ENCODE measurements around the gene NRXN3.

DNA sequence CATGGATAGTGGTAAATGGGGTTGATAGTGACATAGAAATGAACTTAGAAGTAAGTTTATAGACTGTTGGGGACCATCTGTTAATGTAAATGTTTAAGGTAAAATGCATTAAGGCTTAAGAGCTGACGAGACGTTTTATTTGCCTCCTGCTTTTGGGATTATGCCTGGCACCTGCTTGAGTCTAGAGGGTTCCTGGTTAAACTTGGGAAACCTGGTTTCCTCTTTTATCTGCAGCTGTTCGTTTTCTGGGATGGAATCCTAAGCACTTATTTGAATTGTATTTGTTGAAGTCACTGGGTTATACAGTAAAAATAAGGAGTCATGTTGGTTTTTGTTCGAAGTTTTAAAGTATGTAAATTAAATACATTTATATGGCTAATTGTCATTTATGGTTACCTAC lies 914.7 kb downstream of the NRXN3 start:
- TF ChIP-seq ARNT (IDR thresholded peaks at IDR 0.05): no peak
- no peak for TF ChIP-seq BHLHE40 (IDR thresholded peaks at IDR 0.05; ENCODE audit: borderline replicate concordance)
- no peak for TF ChIP-seq SP1 (IDR thresholded peaks at IDR 0.05)
- TF ChIP-seq FOXA1 (IDR thresholded peaks at IDR 0.05): no peak
- no peak for TF ChIP-seq FOXK2 (IDR thresholded peaks at IDR 0.05)
- no peak for TF ChIP-seq TARDBP (IDR thresholded peaks at IDR 0.05)
- no peak for TF ChIP-seq ZNF384 (IDR thresholded peaks at IDR 0.05)
- no peak for TF ChIP-seq CTBP1 (IDR thresholded peaks at IDR 0.05; ENCODE audit: borderline replicate concordance)
- no peak for TF ChIP-seq L3MBTL2 (conservative IDR thresholded peaks at IDR 0.05)
- TF ChIP-seq FOXM1 (IDR thresholded peaks at IDR 0.05; ENCODE audit: borderline replicate concordance): no peak
- no peak for TF ChIP-seq LEF1 (IDR thresholded peaks at IDR 0.05; ENCODE audit: borderline replicate concordance)

Data from HEK293T (cell line).